HG03060 (cell line): ENCODE data around the gene SIPA1.

ENCODE experiments used
- ATAC-seq: cut with Tn5 transposase; IDR thresholded peaks from one replicate; pipeline ENCODE4 v1.9.1; 2021; ENCODE audit warnings: low read depth, moderate number of reproducible peaks; ENCODE audit not compliant: unreplicated experiment

Gene SIPA1

GRCh38 chr11:65695459-65696241, 57.7 kb downstream of the SIPA1 start:
- ATAC-seq: no peak

- ATAC-seq: no peak
Measured at GRCh38 chr11:65696802-65697552, 59.1 kb downstream of the SIPA1 start.

DNA sequence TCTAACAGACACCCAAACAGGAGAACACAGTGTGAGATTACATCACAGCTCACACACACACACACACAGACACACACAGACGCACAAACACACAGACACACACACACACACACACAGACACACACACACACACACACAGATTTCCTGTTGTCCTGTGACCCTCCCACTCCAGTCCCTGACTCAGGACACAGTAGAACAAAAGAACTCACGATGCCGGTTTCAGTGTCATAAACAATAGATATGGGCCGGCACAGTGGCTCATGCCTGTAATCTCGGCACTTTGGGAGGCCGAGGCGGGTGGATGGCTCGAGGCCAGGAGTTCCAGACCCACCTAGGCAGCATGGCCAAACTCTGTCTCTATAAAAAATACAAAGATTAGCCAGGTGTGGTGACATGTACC, 60.3 kb downstream of the SIPA1 start:
- no peak for ATAC-seq

GRCh38 chr11:65699306-65699705, 61.4 kb downstream of the SIPA1 start:
- no peak for ATAC-seq

DNA sequence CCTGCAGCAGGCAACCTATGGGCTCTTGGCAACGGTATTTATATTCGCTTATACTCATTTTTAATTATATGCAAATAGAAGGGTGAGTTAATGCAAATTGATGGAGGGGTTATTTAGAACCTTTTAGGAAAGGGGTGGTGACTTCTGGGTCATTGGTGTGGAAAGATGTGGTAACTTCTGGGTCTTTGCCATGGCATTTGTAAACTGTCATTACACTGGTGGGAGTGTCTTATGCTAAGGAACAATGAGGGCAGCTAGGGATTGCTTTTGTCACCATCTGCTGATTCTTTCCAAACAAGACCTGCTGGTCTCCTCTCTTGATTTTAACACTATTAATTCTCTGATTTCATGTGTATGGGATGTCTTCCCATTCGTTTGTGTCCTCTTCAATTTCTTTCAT, 62.5 kb downstream of the SIPA1 start:
- ATAC-seq: no peak
